GM21723 (cell line): ENCODE measurements around the gene BLM.

Experiments used
- ATAC-seq: cut with Tn5 transposase; IDR thresholded peaks from one replicate; pipeline ENCODE4 v1.9.1; 2021; ENCODE audit warnings: mild to moderate bottlenecking, moderate library complexity; ENCODE audit not compliant: unreplicated experiment

Gene BLM

DNA sequence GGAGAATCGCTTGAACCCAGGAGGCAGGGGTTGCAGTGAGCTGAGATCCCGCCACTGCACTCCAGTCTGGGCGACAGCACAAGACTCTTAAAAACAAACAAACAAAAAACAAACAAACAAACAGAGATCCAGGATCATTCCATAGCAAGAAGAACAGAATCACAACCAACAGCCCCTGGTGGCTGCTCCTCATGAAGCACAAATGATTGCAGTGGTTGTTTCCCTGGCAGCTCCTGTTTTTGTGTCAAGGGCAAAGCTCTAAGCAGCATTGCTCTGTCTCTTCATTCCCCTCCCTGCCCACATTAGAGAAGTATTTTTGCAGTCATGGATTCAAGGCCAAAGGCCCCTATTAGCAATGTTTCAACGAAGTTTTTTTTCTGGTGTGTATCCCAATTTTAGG is 25.8 kb upstream of the BLM start:
- ATAC-seq: no peak

DNA sequence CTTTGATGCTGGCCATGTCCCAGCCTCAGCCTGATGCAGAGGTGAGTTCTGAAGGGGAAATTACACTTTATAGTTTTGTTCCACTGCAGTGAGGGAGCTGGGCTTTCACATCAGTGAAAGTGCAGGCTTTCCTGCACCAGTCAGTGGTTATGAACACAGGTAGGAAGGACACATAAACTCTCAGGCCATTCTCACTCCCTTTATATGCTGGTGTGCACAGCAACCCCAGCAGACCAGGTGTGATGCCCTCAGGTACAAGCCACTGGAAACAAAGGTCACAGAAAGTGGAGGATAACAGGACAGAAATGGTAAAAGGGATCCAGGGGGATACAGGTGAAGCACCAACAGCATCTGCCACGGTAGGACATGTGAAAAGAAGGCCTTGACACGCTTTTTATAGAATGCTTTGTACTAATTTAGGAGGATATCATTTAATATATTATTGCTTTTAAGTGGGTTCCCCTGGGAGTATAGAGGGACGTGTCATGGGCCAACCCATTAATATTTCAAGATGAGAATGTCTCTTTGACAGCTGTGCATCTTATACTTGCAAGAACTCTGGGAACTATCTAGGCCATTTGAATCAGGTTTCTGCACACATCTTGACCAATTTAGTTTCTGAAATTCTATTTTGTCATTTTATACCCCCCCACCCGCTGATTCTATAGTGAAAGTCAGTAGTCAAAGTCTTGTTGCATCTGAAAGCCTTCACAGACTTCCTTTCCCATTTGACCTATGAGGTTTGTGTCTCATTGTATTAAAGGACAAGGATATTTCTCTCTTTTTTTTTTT is 25.0 kb upstream of the BLM start:
- peak; percentile 54 for ATAC-seq

DNA sequence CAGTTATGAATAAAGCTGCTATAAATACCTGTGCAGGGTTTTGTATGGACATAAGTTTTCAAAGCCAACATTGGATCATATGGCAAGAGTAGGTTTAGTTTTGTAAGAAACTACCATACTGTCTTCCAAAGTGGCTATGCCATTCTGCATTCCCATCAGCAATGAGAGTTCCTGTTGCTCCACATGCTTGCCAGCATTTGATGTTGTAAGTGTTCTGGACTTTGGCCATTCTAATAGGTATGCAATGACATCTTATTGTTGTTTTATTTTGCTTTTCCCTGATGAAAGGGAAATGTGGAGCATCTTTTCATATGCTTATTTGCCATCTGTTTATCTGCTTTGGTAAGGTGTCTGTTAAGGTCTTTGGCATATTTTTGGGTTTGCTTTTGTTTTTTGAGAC is 22.2 kb upstream of the BLM start:
- ATAC-seq: no peak

DNA sequence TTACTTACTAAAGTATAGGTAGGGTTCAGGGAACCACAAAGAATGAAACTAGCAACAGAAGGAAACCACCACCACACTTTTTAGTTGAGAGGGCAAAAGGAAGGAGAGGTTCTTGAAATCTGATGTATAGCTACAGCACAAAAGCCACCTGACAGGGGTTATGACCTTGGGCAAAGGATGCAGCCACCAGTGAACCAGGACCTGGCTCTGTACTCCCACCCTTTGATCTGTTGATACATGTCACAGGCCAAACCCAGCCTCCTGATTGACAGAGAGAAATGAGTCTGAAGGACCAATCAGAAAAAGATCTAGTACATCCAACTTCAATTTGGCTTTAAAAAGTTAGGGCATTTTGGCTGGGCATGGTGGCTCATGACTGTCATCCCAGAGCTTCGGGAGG is 20.0 kb upstream of the BLM start:
- no peak for ATAC-seq

DNA sequence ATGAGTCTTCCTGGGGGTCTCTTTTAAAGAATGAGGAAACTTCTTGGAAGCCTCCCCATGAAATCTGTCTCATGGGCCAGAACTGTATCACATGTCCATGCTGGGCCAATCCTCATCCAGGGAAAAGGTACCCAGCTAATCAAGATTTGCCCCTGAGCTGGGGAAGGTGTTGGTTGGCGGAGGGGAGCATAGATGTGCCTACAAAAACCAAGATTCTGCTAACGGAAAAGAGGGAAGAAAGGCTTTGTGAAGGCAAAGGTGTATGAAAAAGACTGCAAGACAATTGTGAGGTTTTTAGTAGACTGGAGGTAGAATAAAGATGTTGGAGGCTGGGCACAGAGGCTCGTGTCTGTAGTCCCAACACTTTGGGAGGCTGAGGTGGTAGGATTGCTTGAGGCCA is 18.5 kb upstream of the BLM start:
- no peak for ATAC-seq

DNA sequence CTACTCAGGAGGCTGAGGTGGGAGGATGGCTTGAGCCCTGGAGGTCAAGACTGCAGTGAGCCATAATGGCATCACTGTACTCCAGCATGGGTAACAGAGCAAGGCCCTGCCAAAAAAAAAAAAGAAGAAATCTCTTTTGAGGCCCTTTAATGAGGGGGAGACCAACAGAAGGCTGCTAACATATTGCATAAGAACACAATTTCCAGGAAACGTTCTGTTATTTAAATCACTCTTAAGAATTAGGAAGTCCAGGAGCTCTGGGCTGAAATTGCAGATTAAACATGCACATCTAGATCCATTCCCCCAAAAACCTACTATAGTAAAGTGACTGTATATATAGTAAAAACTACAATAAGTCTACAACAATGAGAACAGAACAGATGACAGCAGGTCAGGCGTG is 16.1 kb upstream of the BLM start:
- no peak for ATAC-seq

DNA sequence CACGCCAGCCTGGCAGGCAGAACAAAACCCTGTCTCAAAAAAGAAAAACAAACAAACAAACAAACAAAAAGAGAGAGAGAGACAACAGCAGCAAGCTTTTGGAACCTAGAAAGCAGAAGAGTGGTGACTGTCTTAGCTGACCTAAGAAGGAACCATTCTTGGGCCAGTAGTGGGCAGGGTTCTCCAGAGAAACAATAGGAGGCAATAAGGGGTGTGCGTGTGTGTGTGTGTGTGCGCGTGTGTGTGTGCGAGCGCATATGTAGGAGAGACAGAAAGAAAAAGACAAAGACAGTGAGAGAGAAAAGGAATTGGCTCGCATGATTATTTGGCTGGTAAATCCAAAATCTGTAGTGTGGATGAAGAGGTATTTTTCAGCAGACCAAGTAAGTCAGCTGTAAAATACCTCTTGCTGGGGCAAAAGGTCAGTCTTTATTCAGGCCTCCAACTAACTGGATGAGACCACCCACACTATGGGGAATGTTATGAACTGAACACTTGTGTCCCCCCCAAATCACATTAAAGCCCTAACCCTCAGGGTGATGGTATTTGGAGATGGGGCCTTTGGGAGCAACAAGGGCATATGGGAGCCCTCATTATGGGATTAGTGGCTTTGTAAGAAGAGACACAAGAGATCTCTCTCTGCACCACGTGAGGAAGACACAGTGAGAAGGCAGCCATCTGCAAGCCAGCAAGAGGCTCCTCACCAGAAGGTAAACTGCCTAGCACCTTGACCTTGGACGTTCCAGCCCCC is 15.1 kb upstream of the BLM start:
- no peak for ATAC-seq

DNA sequence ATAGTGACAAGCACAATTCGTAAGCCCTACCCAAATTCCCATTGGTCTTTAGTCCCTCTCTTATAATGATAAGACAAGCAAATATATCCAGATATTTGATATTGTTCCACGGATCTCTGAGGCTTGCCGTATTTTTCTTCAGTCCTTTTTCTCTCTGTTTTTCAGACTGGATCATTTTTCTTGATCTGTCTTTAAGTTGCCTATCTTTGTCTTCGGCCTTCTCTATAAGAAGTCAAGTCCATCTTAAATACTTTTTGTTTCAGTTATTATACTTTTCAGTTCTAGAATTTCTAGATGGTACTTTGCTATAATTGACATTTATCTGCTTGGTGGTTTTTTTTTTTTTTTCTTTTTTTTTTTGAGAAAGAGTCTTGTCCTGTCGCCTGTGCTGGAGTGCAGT is 13.7 kb upstream of the BLM start:
- ATAC-seq: no peak

DNA sequence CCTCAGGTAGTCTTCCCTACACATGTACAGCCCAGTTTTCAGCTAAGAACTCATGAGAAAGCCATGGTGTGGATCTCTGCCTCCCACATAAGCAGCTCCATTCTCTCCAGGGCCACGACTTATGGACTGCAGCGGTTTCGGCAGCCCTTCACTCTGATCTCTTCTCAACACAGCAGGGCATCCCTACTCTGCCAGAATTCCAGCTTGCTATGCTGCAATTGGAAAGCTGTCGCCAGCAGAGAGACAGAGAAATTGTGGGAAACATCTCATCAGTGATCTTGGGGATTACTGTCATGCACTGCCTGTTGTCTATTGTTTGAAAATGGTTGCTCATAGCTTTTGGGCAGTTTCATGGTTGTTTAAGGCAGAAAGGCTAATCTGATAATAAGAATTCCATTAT is 11.9 kb upstream of the BLM start:
- no peak for ATAC-seq

DNA sequence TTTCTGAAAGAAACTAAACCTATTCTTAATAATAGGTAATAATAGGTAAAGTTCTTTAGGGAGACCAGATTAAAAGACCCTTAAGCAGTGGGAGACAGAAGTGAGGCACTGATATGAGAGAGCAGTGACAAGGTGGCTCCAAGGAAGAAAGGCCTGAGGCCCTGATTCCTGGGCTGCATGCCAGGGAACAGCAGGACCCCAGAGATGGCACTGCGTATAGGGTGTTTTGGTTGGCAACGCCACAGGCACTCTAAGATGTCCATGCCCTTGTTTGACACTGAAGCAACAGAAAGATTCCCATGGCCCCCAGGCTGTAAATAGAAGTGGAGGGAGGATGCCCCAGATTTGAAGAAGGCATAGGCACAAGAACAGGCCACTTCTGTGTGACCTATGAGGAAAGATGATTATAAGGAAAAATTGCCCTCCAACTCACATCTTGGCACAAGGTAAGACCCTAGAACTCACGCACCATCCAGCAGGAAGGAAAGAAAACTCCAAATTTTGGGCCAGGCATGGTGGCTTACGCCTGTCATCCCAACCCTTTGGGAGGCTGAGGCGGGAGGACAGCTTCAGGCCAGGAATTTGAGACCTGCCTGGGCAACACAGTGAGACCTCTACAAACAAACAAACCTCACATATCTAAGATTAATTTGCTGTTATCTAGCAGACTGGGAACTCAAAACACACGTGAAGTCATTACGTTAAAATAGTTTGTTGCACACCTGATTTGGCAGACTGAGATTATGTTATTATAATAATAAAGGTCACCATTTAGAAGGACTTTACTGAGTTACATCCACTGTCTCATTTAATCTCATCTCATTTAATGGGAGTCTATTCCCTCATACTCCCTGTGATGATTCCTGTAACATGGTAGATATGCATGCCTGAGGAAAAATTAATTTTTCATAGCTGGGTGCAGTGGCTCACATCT is 10.5 kb upstream of the BLM start:
- no peak for ATAC-seq

DNA sequence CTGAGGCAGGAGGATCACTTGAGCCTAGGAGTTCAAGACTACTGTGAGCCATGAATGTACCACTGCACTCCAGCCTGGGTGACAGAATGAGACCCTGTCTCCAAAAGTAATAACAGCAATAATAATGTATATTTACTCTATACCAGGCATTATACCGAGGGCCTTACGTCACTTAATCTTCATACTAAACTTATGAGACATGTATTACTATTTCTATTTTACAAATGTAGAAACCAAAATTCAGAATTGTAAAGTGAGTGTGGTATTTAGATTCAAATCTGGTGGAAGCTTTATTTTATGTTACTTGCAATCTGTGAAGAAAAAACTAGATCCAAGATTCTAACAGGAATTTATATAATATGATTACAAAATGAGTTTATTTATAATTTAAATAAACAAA is 9.7 kb upstream of the BLM start:
- no peak for ATAC-seq

DNA sequence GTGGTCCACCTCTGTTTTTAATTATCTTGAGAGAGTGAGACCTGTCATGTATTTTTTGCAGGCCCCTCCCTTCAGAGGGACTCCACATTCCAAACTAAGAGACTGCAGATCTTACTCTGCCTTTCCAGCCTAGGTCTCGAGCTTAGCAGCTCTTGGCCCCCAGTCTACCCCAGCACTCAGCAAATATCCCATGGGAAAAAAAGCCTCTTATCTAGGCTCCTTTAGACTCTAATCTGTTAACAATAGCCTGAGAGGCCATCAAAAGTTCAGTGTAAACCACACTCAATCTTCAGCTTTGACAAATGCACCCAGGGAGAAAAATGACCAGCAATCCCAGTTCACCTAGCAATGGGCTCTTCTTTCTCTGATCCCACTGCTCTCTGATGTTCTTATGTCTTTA is 8.6 kb upstream of the BLM start:
- no peak for ATAC-seq

DNA sequence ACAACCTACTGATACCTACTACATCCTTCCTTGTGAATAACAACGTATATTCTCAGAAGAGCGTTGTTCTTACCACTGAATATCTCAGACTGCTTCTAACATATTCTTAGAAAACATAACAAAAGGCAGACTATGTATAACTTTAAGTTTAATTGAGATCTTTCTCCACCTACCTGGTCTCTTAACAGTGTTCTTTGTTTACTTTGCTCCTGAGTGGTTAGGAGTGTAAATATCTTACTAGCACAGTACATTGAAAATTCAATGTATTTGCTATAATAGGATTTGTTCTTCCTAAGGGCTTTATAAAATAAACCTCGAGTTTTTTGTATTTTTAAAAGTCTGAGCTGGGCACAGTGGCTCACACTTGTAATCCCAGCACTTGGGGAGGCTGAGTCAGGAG is 7.9 kb upstream of the BLM start:
- ATAC-seq: no peak

DNA sequence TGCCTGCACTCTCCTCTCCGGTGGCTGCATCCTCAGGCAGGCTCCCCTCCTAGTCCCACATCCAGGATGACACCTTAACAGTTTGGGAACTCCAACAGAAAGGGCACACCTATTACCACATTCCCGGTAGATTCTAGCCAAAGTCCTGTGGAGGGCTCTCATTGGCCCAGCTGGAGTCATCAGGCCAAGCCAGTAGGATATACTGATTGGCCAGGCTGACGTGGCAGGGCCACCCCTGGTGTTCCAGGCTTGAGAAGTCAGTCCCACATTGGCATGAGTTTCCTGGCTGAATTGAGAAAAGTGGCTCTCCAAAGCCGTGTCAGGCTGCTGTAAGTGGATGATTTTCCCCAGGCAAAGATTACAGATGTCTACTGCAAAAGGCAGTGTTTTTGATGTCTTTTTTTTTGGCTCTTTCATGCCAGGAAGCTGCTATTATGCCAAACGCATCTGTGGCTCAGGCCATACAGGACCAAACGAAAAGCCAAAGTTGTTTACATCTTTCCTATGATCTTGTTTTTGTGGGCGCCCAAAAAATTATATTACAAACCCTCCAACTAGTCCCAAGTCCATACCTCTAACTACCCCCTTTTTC is 6.6 kb upstream of the BLM start:
- ATAC-seq: no peak

DNA sequence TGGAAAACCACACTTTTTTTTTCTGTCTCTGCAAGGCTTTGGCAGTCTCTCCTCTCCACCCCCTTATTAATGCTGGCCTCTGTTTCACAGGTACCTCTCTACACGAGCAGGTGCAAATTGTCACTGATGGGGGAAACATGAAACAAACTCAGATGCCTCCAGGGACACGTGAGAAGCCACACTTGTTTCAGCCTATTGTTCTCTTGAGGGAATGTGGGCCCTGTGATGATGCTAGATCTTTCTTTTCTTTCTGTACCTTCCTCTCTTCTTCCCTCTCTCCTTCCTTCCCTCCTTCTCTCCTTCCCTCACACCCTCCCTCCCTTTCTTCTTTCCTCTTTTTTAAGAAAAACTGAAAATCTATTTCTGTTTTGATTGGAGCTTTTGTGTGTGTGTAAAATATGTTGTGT is 5.7 kb upstream of the BLM start:
- ATAC-seq: no peak

DNA sequence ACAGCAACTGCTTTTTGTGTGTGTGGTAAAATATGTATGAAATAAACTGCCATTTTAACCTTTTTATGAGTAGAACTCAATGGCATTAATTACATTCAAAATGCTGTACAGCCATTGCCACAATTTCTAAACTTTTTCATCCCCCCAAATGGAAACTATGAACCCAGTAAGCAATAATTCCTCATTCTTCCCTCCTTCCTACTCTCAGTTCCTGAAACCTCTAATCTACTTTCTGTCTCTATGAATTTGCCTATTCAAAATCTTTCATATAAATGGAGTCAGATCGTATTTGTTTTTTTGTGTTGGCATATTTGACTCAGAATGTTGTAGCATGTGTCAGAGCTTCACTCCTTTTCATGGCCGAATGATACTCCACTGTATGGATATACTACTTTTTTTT is 5.3 kb upstream of the BLM start:
- no peak for ATAC-seq

DNA sequence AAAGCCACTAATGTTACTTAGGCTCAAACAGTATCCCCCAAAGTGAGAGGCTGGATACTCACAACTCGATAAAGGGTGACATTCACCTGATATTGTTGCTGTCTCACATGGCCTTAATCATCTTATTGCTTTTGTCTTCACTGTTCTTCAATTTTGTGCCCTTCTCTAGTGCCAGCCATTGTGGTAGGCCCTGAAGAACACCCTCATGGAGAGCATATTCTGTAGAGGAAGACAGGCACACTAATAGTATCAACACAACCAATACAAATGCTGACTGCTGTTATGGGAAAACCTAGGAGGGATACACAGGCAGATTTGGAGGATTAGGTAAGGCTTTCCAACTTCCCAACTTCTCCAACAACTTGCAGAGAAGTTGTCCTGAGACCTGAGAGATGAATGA is 4.1 kb upstream of the BLM start:
- ATAC-seq: no peak

DNA sequence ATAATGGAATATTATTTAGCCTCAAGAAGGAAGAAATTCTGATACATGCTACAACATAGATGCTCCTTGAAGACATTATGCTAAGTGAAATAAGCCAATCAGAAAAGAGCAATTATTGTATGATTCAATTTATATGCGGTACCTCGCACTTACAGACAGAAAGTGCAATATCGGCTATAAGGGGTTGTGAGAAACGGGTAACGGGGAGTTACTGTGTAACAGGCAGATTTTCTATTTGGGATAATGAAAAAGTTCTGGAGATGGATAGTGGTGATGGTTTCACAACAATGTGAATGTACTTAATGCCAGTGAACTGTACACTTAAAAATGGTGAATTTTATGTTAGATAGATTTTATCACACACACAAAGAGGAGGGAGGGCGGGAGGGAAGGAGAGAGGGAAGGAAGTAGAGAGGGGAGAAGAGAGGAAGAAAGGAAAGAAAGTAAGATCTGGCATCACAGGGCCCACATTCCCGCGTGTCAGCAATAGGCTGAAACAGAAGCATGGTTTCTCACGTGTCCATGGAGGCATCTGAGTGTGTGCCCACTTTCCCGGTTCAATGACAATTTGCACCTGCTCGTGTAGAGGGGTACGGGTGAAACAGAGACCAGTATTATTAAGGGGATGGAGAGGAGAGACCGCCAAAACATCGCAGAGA is 700 bp upstream of the BLM start:
- ATAC-seq: no peak

DNA sequence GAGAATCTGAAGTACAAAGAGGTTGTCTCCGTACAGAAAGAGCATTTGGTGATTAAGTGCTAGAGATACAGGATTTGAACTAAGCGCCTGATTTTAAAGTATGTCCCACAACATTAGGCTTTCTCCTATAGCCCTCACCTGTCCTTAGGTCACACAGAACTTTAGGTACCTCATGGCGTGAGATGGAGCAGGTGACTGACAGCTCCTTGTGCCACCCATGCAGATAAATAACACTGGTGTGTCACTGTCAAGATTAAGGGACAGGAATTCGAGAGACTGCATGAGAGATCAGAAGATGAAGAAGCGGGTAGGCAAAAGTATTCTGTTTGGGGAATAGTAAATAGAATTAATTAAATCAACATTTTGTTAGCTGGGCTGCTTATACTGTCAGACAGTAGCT is 1.1 kb downstream of the BLM start:
- no peak for ATAC-seq

DNA sequence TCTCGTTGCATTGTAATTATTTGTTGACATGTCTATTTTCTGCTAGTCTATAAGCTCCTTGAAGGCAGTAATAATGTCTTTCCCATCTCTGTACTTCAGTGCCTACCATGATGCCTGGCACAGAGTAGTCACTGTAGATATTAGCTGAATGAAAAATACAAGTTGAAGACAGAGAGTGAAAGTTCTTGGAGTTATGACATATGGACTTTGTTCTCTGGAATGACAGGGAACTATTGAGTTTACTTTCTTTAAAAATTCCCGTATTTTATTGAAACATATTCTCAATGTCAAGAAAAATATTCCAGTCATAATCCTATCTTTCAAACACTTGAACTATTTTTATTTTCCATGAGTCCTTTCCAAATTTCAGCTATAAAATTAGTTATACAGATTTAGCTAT is 3.0 kb downstream of the BLM start:
- ATAC-seq: no peak

DNA sequence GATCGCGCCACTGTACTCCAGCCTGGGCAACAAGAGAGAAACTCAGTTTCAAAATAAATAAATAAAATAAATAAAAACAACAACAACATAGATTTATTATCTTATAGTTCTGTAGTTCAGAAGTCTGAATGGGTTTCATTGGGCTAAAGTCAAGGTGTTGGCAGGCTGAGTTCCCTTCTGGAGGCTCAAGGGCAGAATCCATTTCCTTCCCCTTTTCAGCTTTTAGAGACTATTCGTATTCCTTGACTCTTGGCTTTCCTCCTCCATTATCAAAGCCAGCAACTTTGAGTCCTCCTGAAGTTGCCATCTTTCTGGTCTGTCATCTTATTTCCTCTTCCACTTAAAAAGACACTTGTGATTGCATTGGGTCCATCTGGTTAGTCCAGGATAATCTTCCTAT is 12.1 kb downstream of the BLM start:
- no peak for ATAC-seq
